GM21576 (cell line): ENCODE measurements around the gene CBLN3.

Experiments
- ATAC-seq: cut with Tn5 transposase; IDR thresholded peaks from one replicate; pipeline ENCODE4 v1.9.1; 2021; ENCODE audit warnings: mild to moderate bottlenecking, moderate library complexity; ENCODE audit not compliant: unreplicated experiment

Gene CBLN3

DNA sequence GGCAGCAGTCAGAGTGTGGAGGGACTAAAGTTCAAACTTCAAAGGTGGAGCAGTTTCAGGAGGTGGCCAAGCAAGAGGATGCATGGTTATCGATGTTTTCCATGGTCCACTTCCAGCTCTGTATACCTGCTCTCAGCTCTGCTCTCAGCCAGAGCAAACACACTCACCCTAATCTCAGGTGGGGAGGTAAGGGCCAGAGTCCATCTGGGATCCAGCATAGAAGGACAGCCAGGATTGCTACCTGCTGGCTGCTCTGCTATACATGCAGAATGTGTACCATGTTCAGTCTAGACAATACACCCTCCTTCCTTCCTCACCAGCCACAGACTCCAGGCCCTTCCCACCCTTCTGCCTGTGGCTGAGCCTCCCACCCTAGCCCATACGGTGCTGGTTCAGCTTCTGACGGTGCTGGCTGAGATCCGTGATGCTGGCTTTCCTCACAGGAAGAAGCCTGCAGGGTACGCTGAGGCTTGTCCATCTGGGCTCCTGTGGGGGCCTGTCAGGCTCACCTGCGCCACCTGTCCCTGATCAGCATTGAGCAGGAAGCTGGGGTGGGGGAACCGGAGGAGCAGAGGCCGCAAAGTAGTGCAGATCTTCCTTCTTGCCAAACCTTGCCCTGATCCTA is 2.4 kb downstream of the CBLN3 start:
- ATAC-seq: no peak

DNA sequence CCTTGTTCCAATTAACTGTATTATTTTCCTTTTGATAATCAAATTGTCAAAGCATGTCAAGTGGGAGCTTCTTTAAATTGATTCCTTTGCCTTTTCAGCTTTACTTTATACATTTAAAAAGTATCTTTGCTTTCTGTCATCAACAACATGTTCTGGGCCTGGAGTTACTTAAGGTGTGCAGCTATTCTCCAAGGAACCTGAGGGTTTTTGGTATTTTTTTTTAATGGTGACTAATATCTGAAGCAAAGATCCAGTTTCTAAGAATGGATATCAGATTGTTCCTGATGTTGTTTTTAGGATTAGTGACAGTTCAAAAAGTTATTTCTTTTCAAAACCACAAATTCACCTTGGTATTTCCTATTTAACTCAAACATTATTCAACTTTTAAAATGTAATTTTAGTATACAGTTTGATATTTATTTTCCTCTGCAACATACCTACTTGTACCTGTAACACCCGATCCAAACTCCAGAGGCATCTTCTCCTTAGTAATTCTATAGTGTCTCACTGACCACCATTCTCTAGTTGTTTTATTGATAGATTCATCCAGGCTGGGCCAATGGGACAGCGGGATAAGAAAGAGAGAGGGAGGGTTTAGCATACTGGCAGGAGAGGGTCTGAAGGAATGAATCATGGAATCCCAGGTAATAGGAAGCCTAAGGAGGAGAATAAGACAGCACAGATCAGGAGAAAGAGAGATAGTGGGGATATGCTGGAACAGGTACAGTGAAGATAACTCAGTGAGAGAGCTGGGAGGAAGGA is 3.1 kb downstream of the CBLN3 start:
- no peak for ATAC-seq

DNA sequence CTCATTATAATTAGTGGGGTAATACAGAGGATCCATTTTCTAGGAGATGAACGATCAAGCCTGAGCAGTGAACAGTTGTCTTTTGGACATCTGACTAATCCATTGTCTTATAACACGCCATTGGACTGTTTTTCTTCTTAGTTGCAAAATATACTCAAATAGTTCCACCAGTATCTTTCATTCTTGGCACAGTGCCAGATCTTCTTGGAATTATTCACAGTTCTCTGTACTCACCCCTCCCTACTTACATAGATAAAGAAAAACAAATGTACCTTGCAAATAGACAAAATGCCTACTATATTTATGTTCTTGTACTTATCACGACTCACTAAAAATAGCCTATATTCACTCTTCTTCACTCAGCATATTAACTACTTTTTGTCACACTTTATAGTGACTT is 3.8 kb downstream of the CBLN3 start:
- no peak for ATAC-seq

DNA sequence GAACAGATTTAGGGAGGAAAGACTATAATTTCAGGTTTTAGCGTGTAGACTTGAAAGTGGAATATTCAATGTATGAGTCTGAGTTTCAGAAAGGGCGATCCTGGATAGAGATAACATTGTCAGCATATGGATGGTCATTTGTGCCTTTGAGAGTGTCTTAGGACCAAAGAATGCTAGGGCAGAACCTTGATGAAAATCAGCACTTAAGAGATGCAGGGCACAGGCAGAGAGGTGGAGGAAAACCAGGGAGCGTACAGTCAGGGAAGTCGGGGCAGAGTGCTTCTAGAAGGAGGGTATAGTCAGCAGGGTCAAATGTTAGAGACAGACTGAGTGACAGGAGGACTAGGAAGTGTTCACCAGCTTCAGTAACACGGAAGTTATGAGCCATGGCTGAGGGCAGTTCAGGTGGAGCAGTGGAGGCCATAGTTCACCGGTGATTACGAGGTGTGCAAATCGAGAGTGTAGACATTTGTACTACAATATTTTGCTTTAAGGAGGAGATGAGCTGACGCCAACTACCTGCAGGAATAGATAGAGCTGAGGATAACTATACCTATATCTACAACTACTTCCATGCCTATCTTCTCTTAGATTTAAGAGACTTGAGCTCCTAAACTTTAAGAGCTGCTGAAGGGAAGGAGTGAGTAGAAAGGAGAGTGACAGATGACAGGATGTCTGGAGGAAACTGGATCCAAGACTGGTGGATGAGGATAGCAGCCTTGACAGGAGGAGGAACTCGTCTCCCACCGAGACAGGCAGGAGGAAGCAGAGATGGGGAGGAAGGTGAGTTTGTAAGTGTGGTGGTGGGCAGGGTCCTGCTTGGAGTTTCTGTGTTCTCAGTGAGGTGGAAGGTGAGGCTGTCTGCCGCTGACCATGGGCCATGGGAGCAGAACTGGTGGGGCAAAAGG is 6.5 kb downstream of the CBLN3 start:
- ATAC-seq: no peak

DNA sequence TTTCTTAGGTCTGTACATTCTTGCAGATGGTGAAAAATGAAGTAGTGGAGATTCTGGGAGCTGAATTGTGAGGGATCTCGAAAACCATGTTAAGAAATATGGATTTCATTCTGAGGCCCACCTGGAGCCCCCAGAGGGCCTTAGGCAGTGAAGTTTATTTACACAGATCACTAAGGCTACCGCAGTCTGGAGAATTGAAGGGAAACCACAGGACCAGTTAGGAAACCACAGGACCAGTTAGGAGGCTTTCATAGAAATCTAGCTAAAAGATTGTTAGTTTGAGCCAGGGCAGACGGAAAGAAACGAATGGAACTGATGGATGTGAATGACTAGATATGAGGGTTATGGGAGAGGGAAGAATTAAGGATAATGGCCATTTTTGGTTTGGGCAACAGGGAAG is 7.2 kb downstream of the CBLN3 start:
- no peak for ATAC-seq

DNA sequence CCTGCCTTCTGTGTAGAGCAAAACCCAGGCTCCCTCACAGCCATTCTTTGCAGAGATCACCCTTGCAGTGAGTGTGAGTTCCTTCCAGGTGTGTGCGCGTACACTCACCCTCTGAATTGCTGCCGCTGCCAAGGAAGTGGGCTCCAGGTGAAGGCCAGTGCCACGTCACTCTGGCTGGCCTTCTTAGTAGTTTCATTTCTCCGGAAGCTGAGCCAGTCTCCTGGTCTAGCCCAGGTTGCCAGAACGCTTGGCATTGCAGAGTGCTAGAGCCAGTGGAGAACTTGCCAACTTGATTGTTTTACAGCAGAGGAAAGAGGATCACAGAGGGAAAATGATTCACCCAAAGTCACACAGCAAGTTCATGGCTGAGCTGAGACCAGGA is 11.0 kb downstream of the CBLN3 start:
- ATAC-seq: no peak

DNA sequence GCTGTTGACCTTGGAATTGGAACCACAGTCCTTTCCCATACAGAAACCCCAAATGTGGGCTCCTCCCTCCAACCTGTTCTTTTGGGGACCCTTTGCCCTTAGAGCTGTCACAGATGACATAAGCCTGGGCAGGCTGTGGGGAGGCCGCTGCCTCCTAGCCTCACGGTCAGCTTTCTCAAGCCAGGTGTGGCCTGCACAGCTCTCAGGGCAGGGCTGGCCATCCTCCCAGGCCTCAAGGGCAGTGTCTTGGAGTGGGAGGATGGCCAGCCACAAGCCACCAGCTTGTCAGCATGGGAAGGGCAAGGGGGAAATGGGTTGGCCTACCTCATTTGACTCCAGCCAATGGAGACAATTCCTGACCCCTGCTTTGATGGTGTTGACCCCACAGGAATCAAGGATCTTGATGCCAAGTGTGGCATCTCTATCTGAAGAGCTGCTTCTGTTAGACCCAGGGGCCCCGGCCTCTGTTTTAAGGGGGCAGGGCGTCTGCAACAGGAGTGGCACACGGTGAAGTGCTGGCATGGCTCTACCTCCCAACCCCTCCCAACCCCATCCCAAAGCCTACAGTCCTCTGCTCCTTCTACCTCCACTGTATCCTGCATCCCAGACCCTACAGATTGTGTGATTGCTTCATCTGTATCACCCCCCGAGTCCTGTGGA is 11.5 kb downstream of the CBLN3 start:
- ATAC-seq: no peak

DNA sequence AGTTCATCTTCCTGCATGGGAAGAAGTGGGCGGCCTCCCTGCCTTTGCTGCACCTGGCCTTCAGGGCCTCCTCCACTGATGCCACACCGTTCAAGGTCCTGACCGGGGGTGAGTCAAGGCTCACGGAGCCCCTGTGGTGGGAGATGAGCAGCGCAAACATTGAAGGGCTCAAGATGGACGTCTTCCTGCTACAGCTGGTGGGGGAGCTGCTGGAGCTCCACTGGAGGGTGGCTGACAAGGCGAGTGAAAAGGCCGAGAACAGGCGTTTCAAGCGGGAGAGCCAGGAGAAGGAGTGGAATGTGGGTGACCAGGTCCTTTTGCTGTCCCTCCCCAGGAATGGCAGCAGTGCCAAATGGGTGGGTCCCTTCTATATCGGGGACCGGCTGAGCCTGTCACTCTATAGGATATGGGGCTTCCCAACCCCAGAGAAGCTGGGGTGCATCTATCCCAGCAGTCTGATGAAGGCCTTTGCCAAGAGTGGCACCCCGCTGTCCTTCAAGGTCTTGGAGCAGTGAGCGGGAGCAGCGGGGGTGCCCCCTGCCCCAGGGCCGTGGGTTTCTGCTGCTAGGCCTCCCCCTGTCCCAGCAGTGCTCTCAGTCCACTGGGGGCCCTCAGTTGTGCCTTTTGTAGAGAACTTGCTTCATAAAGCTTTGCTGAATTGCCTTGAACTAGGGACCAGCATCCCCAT is 12.4 kb downstream of the CBLN3 start:
- ATAC-seq: no peak

DNA sequence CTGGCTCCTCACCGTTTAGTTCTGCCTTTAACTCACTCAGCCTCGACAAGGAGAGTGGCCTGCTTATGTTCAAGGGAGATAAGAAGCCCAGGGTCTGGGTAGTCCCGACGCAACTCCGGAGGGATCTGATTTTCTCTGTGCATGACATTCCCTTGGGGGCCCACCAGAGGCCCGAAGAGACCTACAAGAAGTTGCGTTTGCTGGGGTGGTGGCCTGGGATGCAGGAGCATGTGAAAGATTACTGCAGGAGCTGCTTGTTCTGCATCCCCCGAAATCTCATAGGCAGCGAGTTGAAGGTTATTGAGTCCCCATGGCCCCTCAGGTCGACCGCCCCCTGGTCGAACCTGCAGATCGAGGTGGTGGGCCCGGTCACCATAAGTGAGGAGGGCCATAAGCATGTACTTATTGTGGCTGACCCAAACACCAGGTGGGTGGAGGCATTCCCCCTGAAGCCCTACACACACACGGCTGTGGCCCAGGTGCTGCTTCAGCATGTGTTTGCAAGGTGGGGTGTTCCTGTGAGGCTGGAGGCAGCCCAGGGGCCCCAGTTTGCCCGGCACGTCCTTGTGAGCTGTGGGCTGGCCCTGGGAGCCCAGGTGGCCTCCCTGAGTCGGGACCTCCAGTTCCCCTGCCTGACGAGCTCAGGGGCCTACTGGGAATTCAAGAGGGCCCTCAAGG is 13.1 kb downstream of the CBLN3 start:
- no peak for ATAC-seq

DNA sequence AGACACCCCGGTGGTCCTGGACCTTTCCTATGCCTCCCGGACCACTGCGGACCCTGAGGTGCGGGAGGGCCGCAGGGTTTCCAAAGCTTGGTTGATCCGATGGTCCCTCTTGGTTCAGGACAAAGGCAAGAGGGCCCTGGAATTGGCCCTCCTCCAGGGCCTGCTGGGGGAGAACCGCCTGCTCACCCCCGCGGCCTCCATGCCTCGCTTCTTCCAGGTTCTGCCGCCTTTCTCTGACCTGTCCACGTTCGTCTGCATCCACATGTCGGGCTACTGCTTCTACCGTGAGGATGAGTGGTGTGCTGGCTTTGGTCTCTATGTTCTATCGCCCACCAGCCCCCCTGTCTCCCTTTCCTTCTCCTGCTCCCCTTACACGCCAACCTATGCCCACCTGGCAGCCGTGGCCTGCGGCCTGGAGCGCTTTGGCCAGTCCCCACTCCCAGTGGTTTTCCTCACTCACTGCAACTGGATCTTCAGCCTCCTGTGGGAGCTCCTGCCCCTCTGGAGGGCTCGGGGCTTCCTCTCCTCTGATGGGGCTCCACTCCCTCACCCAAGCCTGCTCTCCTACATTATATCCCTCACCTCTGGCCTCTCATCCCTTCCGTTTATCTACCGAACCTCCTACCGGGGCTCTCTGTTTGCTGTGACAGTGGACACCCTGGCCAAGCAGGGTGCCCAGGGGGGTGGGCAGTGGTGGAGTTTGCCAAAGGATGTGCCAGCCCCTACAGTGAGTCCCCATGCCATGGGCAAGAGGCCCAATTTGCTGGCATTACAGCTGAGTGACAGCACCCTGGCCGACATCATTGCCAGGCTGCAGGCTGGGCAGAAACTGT is 13.8 kb downstream of the CBLN3 start:
- ATAC-seq: no peak

DNA sequence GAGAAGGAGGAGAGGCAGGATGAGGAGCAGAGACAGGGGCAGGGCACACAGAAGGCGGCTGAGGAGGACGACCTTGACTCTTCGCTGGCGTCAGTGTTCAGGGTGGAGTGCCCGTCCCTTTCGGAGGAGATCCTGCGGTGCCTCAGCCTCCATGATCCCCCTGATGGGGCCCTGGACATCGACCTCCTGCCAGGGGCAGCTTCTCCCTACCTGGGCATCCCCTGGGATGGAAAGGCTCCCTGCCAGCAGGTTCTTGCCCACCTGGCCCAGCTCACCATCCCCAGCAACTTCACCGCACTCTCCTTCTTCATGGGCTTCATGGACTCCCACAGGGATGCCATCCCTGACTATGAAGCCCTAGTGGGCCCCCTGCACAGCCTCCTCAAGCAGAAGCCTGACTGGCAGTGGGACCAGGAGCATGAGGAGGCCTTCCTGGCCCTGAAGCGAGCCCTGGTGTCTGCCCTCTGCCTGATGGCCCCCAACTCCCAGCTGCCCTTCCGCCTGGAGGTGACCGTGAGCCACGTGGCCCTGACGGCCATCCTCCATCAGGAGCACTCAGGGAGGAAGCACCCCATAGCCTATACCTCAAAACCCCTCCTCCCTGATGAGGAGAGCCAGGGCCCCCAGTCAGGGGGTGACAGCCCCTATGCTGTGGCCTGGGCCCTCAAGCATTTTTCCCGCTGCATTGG is 14.6 kb downstream of the CBLN3 start:
- no peak for ATAC-seq

DNA sequence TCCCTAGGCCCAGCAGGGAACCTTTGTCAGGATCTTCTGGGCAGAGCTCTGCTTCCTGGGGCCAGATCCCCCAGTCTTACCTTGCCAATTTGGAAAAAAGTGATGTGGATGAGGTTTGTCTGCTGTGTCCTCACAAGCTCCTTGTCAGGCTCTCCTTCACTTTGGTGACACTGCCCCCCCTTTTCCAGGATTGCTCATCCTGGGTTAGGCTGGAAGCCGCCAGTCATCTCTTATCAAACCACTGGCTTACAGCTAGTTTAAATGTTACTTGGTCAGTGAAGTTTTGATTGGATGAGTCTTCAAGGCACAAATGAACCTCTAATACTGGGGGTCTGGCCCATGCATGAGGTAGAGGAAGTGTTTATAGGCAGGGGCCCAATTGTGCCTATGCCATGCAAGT is 15.4 kb downstream of the CBLN3 start:
- no peak for ATAC-seq

DNA sequence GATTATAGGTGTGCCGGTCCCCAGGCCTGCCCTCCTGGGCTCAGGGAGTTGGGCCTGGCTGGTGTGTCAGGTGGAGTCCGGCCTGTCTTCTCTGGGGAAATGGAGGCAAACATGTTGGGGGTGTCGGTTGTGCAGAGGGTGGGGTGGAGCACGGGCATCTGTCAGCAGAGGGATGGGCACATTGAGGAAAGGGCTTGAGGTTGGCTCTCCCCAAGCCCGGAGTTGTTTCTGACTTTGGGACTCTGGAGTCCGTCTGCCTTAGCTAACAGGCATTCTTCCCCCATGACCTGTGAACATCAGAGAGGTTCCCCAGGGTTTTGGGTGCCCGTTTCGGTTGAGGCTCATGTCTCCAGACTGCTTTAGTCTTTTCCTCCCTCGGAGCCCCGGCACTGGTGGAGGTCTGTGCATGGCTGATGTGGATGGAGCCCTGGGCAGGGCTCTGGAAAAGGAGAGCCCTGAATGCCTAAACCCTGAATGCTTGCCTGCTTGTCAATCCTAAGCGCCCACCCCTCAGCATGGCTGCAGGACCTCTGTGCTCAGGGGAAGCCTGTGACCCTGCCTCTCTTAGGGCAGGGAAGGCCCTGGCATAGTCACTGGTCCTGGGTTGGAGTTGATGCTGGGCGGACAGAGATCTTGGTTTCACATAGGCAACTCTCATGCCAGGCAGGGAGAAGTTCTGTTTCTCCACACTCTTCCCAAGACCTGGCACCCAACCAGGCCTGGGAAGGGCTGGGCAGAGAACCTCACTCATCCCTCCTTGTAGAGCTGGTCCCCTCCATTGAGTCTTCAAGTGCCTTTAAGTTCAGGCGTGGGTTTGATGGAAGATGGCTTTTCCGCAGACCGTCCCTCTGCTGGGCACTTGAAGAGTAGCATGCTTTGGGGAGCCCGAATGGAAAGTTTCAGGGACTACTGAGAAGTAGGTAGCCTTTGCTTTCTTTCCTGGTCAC is 17.8 kb downstream of the CBLN3 start:
- ATAC-seq: no peak

DNA sequence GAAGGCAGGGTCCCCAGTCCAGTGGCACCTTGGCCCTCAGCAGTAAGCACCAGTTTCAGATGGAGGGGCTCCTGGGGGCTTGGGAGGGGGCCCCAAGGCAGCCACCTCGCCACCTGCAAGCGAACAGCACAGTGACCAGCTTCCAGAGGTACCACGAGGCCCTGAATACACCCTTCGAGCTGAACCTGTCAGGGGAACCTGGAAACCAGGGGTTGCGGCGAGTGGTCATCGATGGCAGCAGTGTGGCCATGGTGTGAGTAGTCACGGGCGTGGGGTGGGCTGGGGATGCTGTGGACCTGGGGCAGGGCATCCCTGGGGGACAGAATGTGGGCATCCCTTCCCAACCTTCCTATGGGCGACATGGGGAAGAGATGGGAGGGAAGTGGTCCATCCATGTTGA is 19.5 kb downstream of the CBLN3 start:
- ATAC-seq: no peak

DNA sequence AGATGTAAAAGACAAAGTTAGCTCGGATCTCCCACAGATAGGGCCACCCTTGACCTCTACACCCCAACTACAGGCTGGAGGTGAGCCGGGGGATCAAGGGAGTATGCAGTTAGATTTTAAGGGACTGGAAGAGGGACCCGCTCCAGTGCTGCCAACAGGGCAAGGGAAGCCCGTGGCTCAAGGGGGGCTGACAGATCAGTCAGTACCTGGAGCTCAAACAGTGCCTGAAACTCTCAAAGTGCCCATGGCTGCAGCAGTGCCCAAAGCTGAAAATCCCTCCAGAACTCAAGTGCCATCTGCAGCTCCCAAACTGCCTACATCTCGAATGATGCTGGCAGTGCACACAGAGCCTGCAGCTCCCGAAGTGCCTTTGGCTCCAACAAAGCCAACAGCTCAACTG is 20.3 kb downstream of the CBLN3 start:
- ATAC-seq: no peak

DNA sequence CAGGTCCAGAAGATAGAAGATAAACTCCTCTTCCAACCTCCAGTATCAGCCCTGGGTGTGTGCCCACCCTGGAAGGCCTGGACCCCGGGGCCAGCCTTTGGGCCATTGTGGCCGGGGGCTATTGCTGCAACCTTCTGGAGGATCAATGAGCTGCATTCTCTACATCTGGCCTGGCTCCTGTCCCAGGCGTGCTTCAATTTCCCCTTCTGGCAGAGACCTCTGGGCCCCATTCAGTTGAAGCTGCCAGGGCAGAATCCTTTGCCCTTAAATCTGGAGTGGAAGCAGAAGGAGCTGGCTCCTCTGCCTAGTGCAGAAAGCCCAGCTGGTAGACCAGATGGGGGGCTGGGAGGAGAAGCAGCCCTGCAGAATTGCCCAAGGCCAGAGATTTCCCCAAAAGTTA is 20.7 kb downstream of the CBLN3 start:
- ATAC-seq: no peak

DNA sequence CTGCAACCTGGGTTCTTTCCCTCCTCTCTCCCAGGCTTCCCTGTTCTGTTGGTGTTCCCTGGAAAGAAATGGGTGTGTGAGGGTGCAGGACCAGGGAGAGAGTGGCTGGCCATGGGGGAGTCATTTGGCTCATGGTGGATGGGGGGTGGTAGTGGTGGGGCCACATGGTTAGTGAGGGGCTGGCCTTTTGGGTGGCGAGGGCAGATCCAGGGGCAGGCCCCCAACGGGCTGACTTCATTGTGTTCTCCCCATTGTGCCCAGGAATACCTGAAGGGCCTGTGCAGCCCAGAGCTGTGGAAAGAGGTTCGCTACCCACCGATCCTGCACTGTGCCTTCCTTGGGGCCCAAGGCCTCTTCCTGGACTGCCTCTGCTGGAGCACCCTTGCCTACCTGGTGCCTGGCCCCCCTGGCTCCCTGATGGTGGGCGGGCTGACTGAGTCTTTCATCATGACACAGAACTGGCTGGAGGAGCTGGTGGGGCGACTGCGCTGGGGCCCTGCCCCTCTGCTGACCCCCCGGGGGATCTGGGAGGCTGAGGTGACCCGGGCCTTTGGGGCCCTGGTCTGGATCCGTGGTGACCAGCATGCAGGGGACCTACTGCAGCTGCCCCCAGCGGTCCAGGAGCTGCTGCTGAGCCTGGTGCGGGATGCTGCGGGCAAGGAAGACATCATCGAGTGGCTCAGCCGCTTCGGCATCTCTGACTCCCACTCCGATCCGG is 21.7 kb downstream of the CBLN3 start:
- no peak for ATAC-seq
